AG04449 (cell line): ENCODE data around the gene OR4M1.
"Not testable (repeated sequence)": the region's sequence is repeated elsewhere in the genome, so short reads cannot be mapped to it uniquely, and the experiment has no call there.

Source experiments
- CTCF ChIA-PET: fragments of 350-600 bp; formaldehyde crosslinking; extraction: SDS; loops from one replicate; lab custom pipeline; 2021; ENCODE audit warnings: antibody characterized with exemption; lab: Yijun Ruan, JAX
- POLR2A ChIA-PET: fragments of 400-600, 350-600 bp; formaldehyde crosslinking; extraction: SDS; loops from one replicate; lab custom pipeline; 2020; ENCODE audit warnings: antibody characterized with exemption, inconsistent platforms; lab: Yijun Ruan, JAX
- DNase-seq: peaks from one replicate; pipeline ENCODE4 v3.0.0-alpha.2; 2010; ENCODE audit warnings: low read depth, low spot score
- H3K4me3 ChIP-seq: 2 replicates; pipeline ENCODE4 v1.5.1; 2011; ENCODE audit warnings: low read depth, mild to moderate bottlenecking, control low read depth, low read length
- CTCF ChIP-seq: IDR thresholded peaks from one replicate; pipeline ENCODE4 v1.5.1; 2011; ENCODE audit warnings: mild to moderate bottlenecking, moderate library complexity, low read length, control low read depth, inconsistent platforms; ENCODE audit not compliant: insufficient read depth; ENCODE audit errors: missing control alignments

Gene OR4M1, protein sequence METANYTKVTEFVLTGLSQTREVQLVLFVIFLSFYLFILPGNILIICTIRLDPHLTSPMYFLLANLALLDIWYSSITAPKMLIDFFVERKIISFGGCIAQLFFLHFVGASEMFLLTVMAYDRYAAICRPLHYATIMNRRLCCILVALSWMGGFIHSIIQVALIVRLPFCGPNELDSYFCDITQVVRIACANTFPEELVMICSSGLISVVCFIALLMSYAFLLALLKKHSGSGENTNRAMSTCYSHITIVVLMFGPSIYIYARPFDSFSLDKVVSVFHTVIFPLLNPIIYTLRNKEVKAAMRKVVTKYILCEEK

GRCh38 chr14:19773204-19773603, at the start of gene OR4M1:
Gene OR4M1 (plus strand): TSS chr14:19773504. CDS start chr14:19780323, 6,819 bp downstream.
- CTCF ChIA-PET: not testable (repeated sequence)

GRCh38 chr14:19729359-19729758, 43.9 kb upstream of the OR4M1 start:
- DNase-seq: no peak
- H3K4me3 ChIP-seq: no peak overlapping the region
- CTCF ChIA-PET: no interaction called here
- POLR2A ChIA-PET: no interaction called here
- TF ChIP-seq CTCF: no peak

More at GRCh38 chr14:19773204-19773603, at the start of gene OR4M1:
- POLR2A ChIA-PET, DNase-seq, H3K4me3 ChIP-seq: not testable (repeated sequence)

GRCh38 chr14:19729763-19730162, 43.5 kb upstream of the OR4M1 start:
- no peak for TF ChIP-seq CTCF
- DNase-seq: no peak
- ChIA-PET CTCF (no interaction called here), POLR2A (no interaction called here)
- no peak overlapping the region for H3K4me3 ChIP-seq

- DNase-seq, CTCF ChIA-PET, H3K4me3 ChIP-seq, POLR2A ChIA-PET: not testable (repeated sequence)
Measured at GRCh38 chr14:19733893-19734292, 39.4 kb upstream of the OR4M1 start.

DNA sequence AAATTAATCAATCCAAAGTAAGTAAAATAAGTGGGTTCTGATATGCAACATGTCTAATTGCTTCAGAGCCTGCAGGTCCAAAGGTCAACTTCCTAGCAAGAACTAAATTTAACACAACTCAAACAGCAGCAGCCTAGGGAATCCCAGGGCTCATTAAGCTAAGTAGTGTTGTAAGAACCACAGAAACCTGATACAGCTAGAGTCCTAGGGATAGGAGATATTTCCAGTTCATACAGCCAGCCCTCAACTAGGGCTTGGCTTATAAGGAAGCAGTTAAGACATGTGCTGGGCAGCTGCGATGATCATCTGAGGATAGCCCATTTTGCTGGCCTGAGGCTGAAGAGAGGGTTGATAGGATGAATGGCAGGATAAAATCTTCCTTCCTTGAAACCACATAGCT, 30.0 kb upstream of the OR4M1 start, which contains the start of gene OR4Q3:
TSS of gene OR4Q3 (plus strand) at position 316 of the 400 bp plus-strand sequence.
- ChIA-PET CTCF (no interaction called here), POLR2A (no interaction called here)
- no peak within 1 kb of the TSS for H3K4me3 ChIP-seq
- no peak for DNase-seq
- TF ChIP-seq CTCF: no peak

DNA sequence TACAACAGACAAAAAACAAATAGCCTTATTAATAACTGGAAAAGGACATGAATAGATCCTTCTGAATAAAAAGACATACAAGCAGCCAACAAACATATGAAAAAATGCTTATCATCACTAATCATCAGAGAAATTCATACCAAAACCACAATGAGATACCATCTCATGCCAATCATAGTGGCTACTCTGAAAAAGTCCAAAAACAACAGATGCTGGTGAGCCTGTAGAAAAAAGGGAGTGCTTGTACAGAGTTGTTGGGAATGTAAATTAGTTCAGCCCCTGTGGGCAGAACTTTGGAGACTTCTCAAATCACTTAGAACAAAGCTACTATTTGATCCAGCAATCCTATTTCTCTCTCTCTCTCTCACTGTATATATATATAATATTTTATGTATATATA, 21.0 kb upstream of the OR4M1 start:
- CTCF ChIA-PET, POLR2A ChIA-PET, DNase-seq, H3K4me3 ChIP-seq: not testable (repeated sequence)

DNA sequence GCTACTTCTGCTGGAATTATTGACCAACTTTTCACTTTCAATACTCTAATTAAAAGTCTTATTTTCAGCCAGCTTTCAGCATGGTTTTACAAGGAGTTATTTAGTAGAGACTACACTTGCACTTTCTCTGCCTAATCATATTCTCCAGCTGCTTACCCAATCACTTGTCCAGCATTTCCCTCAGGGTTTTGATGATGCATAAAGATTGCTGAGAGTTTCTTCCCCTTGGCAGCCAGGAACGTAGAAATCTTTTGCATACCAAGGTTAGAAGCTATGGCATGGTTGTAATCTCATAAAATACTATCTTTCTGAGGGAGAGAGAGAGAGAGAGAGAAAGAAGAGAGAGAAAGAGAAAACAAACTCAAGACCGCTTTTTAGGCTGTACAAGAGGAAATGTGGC, 19.1 kb upstream of the OR4M1 start:
- TF ChIP-seq CTCF: no peak
- POLR2A ChIA-PET: no interaction called here
- no peak for DNase-seq
- no peak overlapping the region for H3K4me3 ChIP-seq
- CTCF ChIA-PET: no interaction called here

GRCh38 chr14:19771491-19771890, 1.8 kb upstream of the OR4M1 start:
- DNase-seq, CTCF ChIA-PET, H3K4me3 ChIP-seq, POLR2A ChIA-PET: not testable (repeated sequence)
